Astrocyte (in vitro differentiated cells and primary cell): ENCODE data around the gene SNTN.

ENCODE experiments used
- EZH2 ChIP-seq: IDR thresholded peaks from 2 replicates; pipeline ENCODE4 v1.6.1; 2012; ENCODE audit warnings: mild to moderate bottlenecking, low read length, inconsistent platforms; ENCODE audit not compliant: insufficient read depth
- TF ChIP-seq, protein P1 (sequence below): IDR thresholded peaks from 2 replicates; pipeline ENCODE4 v1.5.1; 2011; ENCODE audit warnings: low read depth, mild to moderate bottlenecking, inconsistent platforms, low read length, moderate library complexity; ENCODE audit not compliant: insufficient read depth

DNA sequence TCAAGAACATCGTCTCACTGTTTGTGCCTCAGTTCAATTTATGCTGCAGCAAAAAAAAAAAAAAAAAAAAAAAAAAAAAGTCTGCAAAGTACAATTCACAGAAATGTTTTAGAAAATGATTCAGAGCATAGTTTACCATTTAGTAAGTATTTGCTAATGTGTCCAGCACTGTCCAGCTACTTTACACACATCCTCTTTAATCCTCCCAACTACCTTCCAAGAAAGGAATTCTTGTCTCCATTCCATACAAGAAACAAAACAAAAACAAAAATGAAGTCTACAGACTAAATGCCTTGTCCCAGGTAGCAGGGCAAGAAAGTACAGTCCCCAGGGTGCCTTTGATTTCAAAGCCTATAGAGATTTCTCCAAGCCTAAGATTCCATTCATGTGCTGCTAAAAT lies 38.9 kb upstream of the SNTN start:
- TF ChIP-seq, protein P1, sequence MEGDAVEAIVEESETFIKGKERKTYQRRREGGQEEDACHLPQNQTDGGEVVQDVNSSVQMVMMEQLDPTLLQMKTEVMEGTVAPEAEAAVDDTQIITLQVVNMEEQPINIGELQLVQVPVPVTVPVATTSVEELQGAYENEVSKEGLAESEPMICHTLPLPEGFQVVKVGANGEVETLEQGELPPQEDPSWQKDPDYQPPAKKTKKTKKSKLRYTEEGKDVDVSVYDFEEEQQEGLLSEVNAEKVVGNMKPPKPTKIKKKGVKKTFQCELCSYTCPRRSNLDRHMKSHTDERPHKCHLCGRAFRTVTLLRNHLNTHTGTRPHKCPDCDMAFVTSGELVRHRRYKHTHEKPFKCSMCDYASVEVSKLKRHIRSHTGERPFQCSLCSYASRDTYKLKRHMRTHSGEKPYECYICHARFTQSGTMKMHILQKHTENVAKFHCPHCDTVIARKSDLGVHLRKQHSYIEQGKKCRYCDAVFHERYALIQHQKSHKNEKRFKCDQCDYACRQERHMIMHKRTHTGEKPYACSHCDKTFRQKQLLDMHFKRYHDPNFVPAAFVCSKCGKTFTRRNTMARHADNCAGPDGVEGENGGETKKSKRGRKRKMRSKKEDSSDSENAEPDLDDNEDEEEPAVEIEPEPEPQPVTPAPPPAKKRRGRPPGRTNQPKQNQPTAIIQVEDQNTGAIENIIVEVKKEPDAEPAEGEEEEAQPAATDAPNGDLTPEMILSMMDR: no peak
- TF ChIP-seq EZH2: no peak
